Panc1 (cell line): ENCODE measurements around the gene CDH5. TPM values are rescaled to one million over a fixed set of nuclear protein-coding genes. Genes with fewer than 3 reads are reported as not detected.

Source experiments
- ATAC-seq: fragments of 200-7000 bp; cut with Tn5 transposase; 2 replicates; pipeline ENCODE4 v1.9.1; 2020; ENCODE audit warnings: mild to moderate bottlenecking, moderate library complexity
- BruUV-seq: library from RNA; stranded (reverse); fragments of 400-500 nt; replicated peaks from 2 replicates; lab custom pipeline; 2021; lab: Mats Ljungman, UMichigan
- CTCF ChIA-PET: fragments of 300-600 bp; sonication (Branson Sonifier 250); formaldehyde crosslinking; loops from one replicate; lab custom pipeline; 2022; ENCODE audit warnings: antibody characterized with exemption; lab: Charles Lee
- POLR2A ChIA-PET: fragments of 300-600 bp; sonication (Branson Sonifier 250); formaldehyde crosslinking; loops from one replicate; lab custom pipeline; 2022; ENCODE audit warnings: antibody characterized with exemption; lab: Charles Lee
- DNase-seq: peaks from one replicate; pipeline ENCODE4 v3.0.0-alpha.2; 2010; ENCODE audit warnings: low read depth, low spot score
- H3K27ac ChIP-seq: 2 replicates; pipeline ENCODE4 v1.5.1; 2011; ENCODE audit warnings: mild to moderate bottlenecking, low read length, inconsistent platforms
- H3K27me3 ChIP-seq: fragments of 200-500 bp; sonication (Bioruptor generic); 2 replicates; pipeline ENCODE4 v1.6.0; 2014; ENCODE audit warnings: low read length, inconsistent platforms; ENCODE audit not compliant: control insufficient read depth, insufficient read depth
- H3K36me3 ChIP-seq: fragments of 200-500 bp; sonication (Bioruptor generic); 2 replicates; pipeline ENCODE4 v1.5.1; 2014; ENCODE audit warnings: inconsistent platforms, mild to moderate bottlenecking, low read length, moderate library complexity; ENCODE audit not compliant: control insufficient read depth, insufficient read depth
- H3K4me1 ChIP-seq: 2 replicates; pipeline ENCODE4 v1.5.1; 2011; ENCODE audit warnings: inconsistent platforms, mild to moderate bottlenecking, low read length, moderate library complexity; ENCODE audit not compliant: control insufficient read depth, insufficient read depth
- H3K4me3 ChIP-seq, 2 experiments: 2 replicates each; pipeline ENCODE4 v1.5.1; 2011 to 2012; ENCODE audit warnings: low read depth in 2 of 2, low read length in 2 of 2, mild to moderate bottlenecking in 2 of 2, inconsistent platforms in 1 of 2, moderate library complexity in 1 of 2
- H3K9me3 ChIP-seq: fragments of 200-500 bp; sonication (Bioruptor generic); 2 replicates; pipeline ENCODE4 v1.5.1; 2014; ENCODE audit warnings: low read depth, mild to moderate bottlenecking, inconsistent platforms, low read length, moderate library complexity; ENCODE audit not compliant: control insufficient read depth, insufficient read depth
- POLR2AphosphoS5 ChIP-seq: IDR thresholded peaks from 2 replicates; pipeline ENCODE4 v1.6.1; 2012; ENCODE audit warnings: mild to moderate bottlenecking, low read depth, low read length, moderate library complexity
- SIN3A ChIP-seq: IDR thresholded peaks from 2 replicates; pipeline ENCODE4 v1.6.1; 2012; ENCODE audit warnings: low read depth, mild to moderate bottlenecking, low read length, moderate library complexity, borderline replicate concordance; ENCODE audit not compliant: insufficient read depth
- TCF7L2 ChIP-seq: IDR thresholded peaks from 2 replicates; pipeline ENCODE4 v1.6.1; 2011; ENCODE audit warnings: mild to moderate bottlenecking, low read depth, low read length, inconsistent platforms
- in situ Hi-C: cut with HindIII; loops from 2 replicates; pipeline ENCODE4 v1.10.0; 2016; ENCODE audit warnings: low sequenced_read_pairs, low pct_unique_long_range_greater_than_20kb
- intact Hi-C: fragments of 100-400 bp; cut with micrococcal nuclease; formaldehyde crosslinking; loops from one replicate; pipeline ENCODE4 v1.10.0; 2022; ENCODE audit not compliant: unreplicated experiment
- total RNA-seq: library from RNA; stranded (reverse); gene quantifications from one replicate; pipeline ENCODE4 v1.2.1, GENCODE V29; 2021; ENCODE audit not compliant: unreplicated experiment
- TF ChIP-seq, protein P1 (sequence below): fragments of 450-650 bp; IDR thresholded peaks from 2 replicates; pipeline ENCODE4 v1.5.1; 2017; ENCODE audit warnings: mild to moderate bottlenecking
- TF ChIP-seq, protein P2 (sequence below), 2 experiments: IDR thresholded peaks; 2 replicates each; pipeline ENCODE4 v1.6.1; 2011 to 2012; ENCODE audit warnings: low read depth in 2 of 2, control low read depth in 1 of 2, low read length in 1 of 2, mild to moderate bottlenecking in 1 of 2, moderate library complexity in 1 of 2; ENCODE audit not compliant: insufficient read depth in 1 of 2

The CDH5 gene
- total RNA-seq, 1 experiment from 2014 or later, result 0.18 TPM

DNA sequence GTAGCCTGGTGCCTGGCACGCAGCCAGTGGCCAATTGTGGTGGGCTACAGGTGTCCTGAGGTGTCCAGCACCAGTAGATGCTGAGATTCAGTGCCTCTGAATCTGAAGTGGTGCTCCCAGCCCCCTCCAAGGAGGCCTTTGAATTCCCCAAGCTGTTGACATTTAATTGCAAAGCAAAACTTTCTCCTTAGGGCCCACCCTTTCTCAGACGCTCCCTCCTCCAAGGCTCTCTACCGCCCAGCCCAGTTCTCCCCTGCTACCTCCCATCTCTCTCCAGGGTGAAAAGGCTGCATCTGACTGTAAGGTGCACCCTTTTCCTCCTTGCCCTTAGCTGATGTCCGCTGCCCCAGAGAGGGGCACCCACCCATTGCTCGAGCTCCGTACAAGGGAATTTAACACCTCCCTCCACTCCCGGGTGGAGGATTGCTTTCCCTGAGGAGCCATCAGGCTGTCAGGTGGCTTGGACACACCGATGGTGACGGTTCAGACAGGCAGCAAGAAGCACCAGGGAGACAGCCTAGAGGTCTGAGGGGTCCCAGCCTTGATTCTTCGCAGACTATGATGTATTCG is 62.3 kb downstream of the CDH5 start:
- in situ Hi-C loops (no loop called here), intact Hi-C loops (no loop called here)
- Histone ChIP-seq H3K4me3 (no peak overlapping the region), H3K9me3 (no peaks in the 10 kb centered on the region), H3K36me3 (no peaks in the 10 kb centered on the region), H3K27ac (no peak overlapping the region), H3K27me3 (peaks cover 9% of the 10 kb centered on the region), H3K4me1 (no peaks in the 10 kb centered on the region; the same call in 1 of the 2 replicates)
- ATAC-seq (peak; percentile 34; the same call in 1 of the 2 replicates), DNase-seq (no peak)
- TF ChIP-seq TCF7L2 (no peak), POLR2AphosphoS5 (no peak), SIN3A (no peak)
- TF ChIP-seq, protein P1, sequence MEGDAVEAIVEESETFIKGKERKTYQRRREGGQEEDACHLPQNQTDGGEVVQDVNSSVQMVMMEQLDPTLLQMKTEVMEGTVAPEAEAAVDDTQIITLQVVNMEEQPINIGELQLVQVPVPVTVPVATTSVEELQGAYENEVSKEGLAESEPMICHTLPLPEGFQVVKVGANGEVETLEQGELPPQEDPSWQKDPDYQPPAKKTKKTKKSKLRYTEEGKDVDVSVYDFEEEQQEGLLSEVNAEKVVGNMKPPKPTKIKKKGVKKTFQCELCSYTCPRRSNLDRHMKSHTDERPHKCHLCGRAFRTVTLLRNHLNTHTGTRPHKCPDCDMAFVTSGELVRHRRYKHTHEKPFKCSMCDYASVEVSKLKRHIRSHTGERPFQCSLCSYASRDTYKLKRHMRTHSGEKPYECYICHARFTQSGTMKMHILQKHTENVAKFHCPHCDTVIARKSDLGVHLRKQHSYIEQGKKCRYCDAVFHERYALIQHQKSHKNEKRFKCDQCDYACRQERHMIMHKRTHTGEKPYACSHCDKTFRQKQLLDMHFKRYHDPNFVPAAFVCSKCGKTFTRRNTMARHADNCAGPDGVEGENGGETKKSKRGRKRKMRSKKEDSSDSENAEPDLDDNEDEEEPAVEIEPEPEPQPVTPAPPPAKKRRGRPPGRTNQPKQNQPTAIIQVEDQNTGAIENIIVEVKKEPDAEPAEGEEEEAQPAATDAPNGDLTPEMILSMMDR, result no peak
- TF ChIP-seq, protein P2, sequence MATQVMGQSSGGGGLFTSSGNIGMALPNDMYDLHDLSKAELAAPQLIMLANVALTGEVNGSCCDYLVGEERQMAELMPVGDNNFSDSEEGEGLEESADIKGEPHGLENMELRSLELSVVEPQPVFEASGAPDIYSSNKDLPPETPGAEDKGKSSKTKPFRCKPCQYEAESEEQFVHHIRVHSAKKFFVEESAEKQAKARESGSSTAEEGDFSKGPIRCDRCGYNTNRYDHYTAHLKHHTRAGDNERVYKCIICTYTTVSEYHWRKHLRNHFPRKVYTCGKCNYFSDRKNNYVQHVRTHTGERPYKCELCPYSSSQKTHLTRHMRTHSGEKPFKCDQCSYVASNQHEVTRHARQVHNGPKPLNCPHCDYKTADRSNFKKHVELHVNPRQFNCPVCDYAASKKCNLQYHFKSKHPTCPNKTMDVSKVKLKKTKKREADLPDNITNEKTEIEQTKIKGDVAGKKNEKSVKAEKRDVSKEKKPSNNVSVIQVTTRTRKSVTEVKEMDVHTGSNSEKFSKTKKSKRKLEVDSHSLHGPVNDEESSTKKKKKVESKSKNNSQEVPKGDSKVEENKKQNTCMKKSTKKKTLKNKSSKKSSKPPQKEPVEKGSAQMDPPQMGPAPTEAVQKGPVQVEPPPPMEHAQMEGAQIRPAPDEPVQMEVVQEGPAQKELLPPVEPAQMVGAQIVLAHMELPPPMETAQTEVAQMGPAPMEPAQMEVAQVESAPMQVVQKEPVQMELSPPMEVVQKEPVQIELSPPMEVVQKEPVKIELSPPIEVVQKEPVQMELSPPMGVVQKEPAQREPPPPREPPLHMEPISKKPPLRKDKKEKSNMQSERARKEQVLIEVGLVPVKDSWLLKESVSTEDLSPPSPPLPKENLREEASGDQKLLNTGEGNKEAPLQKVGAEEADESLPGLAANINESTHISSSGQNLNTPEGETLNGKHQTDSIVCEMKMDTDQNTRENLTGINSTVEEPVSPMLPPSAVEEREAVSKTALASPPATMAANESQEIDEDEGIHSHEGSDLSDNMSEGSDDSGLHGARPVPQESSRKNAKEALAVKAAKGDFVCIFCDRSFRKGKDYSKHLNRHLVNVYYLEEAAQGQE (IDR thresholded peaks at IDR 0.05; ENCODE audit: insufficient read depth in 1 of 2, low read depth in 2 of 2, low read length in 1 of 2), result no peak
- ChIA-PET CTCF (no interaction called here), POLR2A (no interaction called here)
- BruUV-seq, result no TSS peak

DNA sequence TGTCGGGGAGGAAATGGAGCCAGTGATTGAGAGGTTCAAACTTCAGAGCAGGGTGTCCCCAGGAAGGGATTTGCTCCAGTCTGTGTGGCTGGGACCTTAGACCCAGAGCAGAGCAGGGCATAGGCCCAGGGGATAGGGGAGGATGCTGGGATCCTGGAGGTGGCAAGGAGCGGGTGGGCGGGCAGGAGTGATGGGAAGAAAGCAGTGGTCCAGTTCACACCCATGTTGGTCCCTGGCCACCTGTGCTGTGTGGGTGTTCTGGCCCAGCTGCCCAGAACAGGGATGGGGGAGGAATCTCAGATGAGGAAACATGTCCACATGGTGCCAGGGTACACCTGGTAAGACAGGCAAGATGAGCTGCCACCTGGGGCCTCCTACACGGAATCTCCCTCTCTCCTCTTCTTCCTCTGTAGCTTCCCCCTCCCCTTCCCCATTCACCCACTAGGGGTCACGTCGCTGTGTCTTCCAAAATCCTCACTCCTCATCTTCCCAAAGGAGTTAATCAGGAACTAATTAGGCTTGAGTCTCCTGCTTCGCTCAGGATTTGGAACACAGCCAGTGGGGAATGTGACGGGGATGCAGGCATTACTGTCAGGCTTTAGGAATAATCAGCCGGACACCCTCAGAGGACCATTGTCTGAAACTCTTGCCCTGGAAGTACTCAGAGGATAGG is 62.9 kb downstream of the CDH5 start:
- ChIA-PET POLR2A (no interaction called here), CTCF (no interaction called here)
- H3K27ac ChIP-seq, result no peak overlapping the region
- TF ChIP-seq, protein P2 (IDR thresholded peaks at IDR 0.05; ENCODE audit: insufficient read depth in 1 of 2, low read depth in 2 of 2, low read length in 1 of 2), result no peak
- TF ChIP-seq SIN3A (no peak), TCF7L2 (no peak), POLR2AphosphoS5 (no peak)
- TF ChIP-seq, protein P1, result no peak
- H3K9me3 ChIP-seq, result no peaks in the 10 kb centered on the region
- peaks cover 9% of the 10 kb centered on the region for H3K27me3 ChIP-seq
- BruUV-seq, result no TSS peak
- ATAC-seq, result no peak
- H3K4me1 ChIP-seq, result no peaks in the 10 kb centered on the region; the same call in 1 of the 2 replicates
- DNase-seq, result no peak
- H3K36me3 ChIP-seq, result no peaks in the 10 kb centered on the region
- H3K4me3 ChIP-seq, result no peak overlapping the region
- in situ Hi-C loops (no loop called here), intact Hi-C loops (no loop called here)
